NCI-H146 treated with DMSO at 0.1 percent for 48 hours (cell line): ENCODE measurements around the gene LRRC73.
"Not testable (repeated sequence)": the region's sequence is repeated elsewhere in the genome, so short reads cannot be mapped to it uniquely, and the experiment has no call there.

Experiments
- DNase-seq: peaks from one replicate; lab custom pipeline; 2025; ENCODE audit not compliant: unreplicated experiment; lab: John Stamatoyannopoulos, UW

The LRRC73 gene

DNA sequence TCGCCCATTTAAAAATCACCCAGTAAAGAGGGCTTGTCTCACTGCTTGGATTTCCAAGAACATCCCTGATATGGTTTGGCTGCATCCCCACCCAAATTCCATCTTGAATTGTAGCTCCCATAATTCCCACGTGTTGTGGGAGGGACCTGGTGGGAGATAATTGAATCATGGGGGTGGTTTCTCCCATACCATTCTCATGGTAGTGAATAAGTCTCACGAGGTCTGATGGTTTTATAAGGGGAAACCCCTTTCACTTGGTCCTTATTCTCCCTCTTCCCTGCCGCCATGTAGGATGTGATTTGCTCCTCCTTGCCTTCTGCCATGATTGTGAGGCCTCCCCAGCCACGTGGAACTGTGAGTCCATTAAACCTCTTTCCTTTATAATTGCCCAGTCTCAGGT, 42.9 kb downstream of the LRRC73 start:
- DNase-seq, result not testable (repeated sequence)

- no peak for DNase-seq
Observed at GRCh38 chr6:43465948-43466347, 44.2 kb downstream of the LRRC73 start.

GRCh38 chr6:43464337-43464736, 45.8 kb downstream of the LRRC73 start:
- no peak for DNase-seq

DNA sequence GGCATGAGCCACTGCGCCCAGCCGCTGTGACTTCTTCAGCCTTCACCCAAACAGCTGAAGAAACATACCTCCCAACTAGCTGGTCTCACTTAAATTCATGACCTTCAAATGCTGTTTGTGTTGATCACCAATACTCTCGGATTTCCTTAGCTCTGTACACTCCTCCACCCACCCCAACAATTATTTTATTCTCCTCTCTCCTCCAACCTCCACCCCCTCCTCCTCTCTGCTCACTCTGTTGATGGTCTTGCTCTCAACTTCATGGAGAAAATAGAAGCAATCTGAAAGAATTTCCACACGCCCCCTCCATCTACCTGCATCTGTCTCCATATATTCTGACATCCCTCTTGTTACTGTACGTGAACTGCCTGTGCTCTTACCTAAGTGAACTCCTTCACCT, 48.2 kb downstream of the LRRC73 start:
- DNase-seq, result no peak

DNA sequence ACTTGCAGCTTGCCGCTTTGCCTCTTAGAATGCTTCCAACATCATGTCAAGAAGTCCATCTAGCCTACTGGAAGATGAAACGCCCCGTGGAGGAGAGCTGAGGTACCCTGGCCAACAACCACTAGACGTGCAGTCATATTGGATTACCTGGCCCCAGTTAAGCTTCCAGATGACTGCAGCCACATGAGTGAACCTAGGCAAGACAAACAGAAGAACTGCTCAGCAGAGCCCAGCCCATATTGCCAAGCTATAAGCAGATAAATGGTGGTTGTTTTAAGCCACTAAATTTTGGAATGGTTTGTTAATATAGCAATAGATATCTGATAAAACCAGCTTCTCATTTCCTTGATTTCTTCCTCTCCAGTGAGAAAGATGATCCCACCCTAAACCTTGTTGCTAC, 50.1 kb downstream of the LRRC73 start:
- no peak for DNase-seq

GRCh38 chr6:43459535-43459934, 50.6 kb downstream of the LRRC73 start:
- no peak for DNase-seq

DNA sequence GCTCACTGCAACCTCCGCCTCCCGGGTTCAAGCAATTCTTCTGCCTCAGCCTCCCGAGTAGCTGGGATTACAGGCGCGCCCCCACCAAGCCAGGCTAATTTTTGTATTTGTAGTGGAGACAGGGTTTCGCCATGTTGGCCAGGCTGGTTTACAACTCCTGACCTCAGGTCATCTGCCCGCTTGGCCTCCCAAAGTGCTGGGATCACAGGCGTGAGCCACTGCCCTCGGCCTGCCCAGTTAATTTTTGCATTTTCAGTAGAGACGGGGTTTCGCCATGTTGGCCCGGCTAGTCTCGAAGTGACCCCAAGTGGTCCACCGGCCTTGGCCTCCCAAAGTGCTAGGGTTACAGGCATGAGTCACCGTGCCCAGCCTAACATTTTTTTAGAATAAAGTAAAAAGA, 52.0 kb downstream of the LRRC73 start:
- not testable (repeated sequence) for DNase-seq

- DNase-seq, result peak; percentile 31
Observed at GRCh38 chr6:43457643-43458042, 52.5 kb downstream of the LRRC73 start.
